Uterus (tissue), 4 donors: ENCODE data around the gene ARHGEF28. TPM values are rescaled to one million over a fixed set of nuclear protein-coding genes. Genes with fewer than 3 reads are reported as not detected.

Source experiments
- DNase-seq, 2 donors: peaks; one replicate each; pipeline ENCODE4 v3.0.0-alpha.2; 2019 to 2020
- H3K27ac ChIP-seq, 2 donors: fragments of 200-600 bp; sonication (generic); 1 replicate in 1 of 2; 2 replicates in 1 of 2; pipeline ENCODE4 v1.5.1; 2016 to 2018
- H3K27me3 ChIP-seq, 2 donors: fragments of 200-600 bp; sonication (generic); one replicate each; pipeline ENCODE4 v1.5.1; 2018 to 2019; ENCODE audit warnings: control low read depth in 1 of 2
- H3K36me3 ChIP-seq, 2 donors: fragments of 200-600 bp; sonication (generic); one replicate each; pipeline ENCODE4 v1.5.1; 2019; ENCODE audit warnings: control low read depth in 1 of 2
- H3K4me1 ChIP-seq, 2 donors: fragments of 200-600 bp; sonication (generic); one replicate each; pipeline ENCODE4 v1.5.1; 2018 to 2019; ENCODE audit warnings: control low read depth in 1 of 2
- H3K4me3 ChIP-seq, 2 donors: fragments of 200-600 bp; sonication (generic); 1 replicate in 1 of 2; 2 replicates in 1 of 2; pipeline ENCODE4 v1.5.1; 2018 to 2019; ENCODE audit warnings: mild to moderate bottlenecking in 1 of 2
- H3K9me3 ChIP-seq, 2 donors: fragments of 200-600 bp; sonication (generic); one replicate each; pipeline ENCODE4 v1.5.1; 2019; ENCODE audit warnings: control low read depth in 1 of 2
- CTCF ChIP-seq, 4 experiments: fragments of 200-600 bp in 2 of 4; fragments of 450-650 bp in 2 of 4; sonication (generic) in 2 of 4; IDR thresholded peaks; one replicate each; pipeline ENCODE4 v1.5.1; 2016 to 2019; ENCODE audit warnings: antibody characterized with exemption in 4 of 4, mild to moderate bottlenecking in 2 of 4, moderate library complexity in 1 of 4
- POLR2A ChIP-seq, 2 donors: fragments of 450-650 bp; IDR thresholded peaks; one replicate each; pipeline ENCODE4 v1.6.1; 2016; ENCODE audit warnings: antibody characterized with exemption in 2 of 2, mild to moderate bottlenecking in 1 of 2, moderate library complexity in 1 of 2
- intact Hi-C: fragments of 100-400 bp; cut with DNase I; formaldehyde crosslinking; loops from one replicate; pipeline ENCODE4 v1.15.1; 2023; ENCODE audit warnings: low total_unique reads
- total RNA-seq, 4 donors: library from RNA; depleted of rRNA in 3 of 4; stranded (reverse); fragments of >200 nt in 3 of 4; gene quantifications; one replicate each; pipeline versions ENCODE4 v1.1.0 to v1.2.4, GENCODE V29; 2014 to 2023
- donor health status: DM: yes; HTN: yes; CAD: no.

The ARHGEF28 gene
- total RNA-seq, 4 donors from 2014 or later = 11.9 to 23.2 (median 19.3) TPM

- no peak overlapping the region for H3K4me3 ChIP-seq
- intact Hi-C loops = no loop called here
- no peak overlapping the region for H3K27ac ChIP-seq
- TF ChIP-seq CTCF (IDR thresholded peaks at IDR 0.05) (no peak), POLR2A (IDR thresholded peaks at IDR 0.05) (no peak)
- no peaks in the 10 kb centered on the region for H3K36me3 ChIP-seq
- H3K9me3 ChIP-seq = no peaks in the 10 kb centered on the region
- H3K4me1 ChIP-seq = peaks cover 0 to 5% of the 10 kb centered on the region in 2 donors
- H3K27me3 ChIP-seq = no peaks in the 10 kb centered on the region
- no peak for DNase-seq
Observed at GRCh38 chr5:73821003-73821402, 195.0 kb downstream of the ARHGEF28 start.

GRCh38 chr5:73822278-73822988, 196.4 kb downstream of the ARHGEF28 start:
- no peak overlapping the region for H3K27ac ChIP-seq
- no peaks in the 10 kb centered on the region for H3K9me3 ChIP-seq
- intact Hi-C loops = no loop called here
- no peak for DNase-seq
- TF ChIP-seq POLR2A (IDR thresholded peaks at IDR 0.05) = no peak
- no peak for TF ChIP-seq CTCF (IDR thresholded peaks at IDR 0.05)
- H3K27me3 ChIP-seq = no peaks in the 10 kb centered on the region
- no peaks in the 10 kb centered on the region for H3K36me3 ChIP-seq
- peaks cover 7 to 8% of the 10 kb centered on the region in 2 donors for H3K4me1 ChIP-seq
- H3K4me3 ChIP-seq = no peak overlapping the region

- Histone ChIP-seq H3K27me3 (no peaks in the 10 kb centered on the region), H3K4me1 (peaks cover 5 to 8% of the 10 kb centered on the region in 2 donors), H3K36me3 (no peaks in the 10 kb centered on the region), H3K27ac (no peak overlapping the region), H3K9me3 (no peaks in the 10 kb centered on the region), H3K4me3 (no peak overlapping the region)
- intact Hi-C loops = no loop called here
- TF ChIP-seq POLR2A (IDR thresholded peaks at IDR 0.05) (no peak), CTCF (IDR thresholded peaks at IDR 0.05) (no peak)
- no peak for DNase-seq
Observed at GRCh38 chr5:73822989-73823339, 197.0 kb downstream of the ARHGEF28 start.

GRCh38 chr5:73823508-73823925, 197.5 kb downstream of the ARHGEF28 start:
- Histone ChIP-seq H3K27me3 (no peaks in the 10 kb centered on the region), H3K9me3 (no peaks in the 10 kb centered on the region), H3K4me1 (peaks cover 2 to 8% of the 10 kb centered on the region in 2 donors), H3K36me3 (no peaks in the 10 kb centered on the region), H3K4me3 (no peak overlapping the region), H3K27ac (no peak overlapping the region)
- intact Hi-C loops = no loop called here
- no peak for DNase-seq
- TF ChIP-seq POLR2A (IDR thresholded peaks at IDR 0.05) = no peak
- no peak for TF ChIP-seq CTCF (IDR thresholded peaks at IDR 0.05)

- Histone ChIP-seq H3K27me3 (no peaks in the 10 kb centered on the region), H3K36me3 (no peaks in the 10 kb centered on the region), H3K27ac (peak overlapping the region; percentile 53 to 70), H3K4me1 (peaks cover 2 to 8% of the 10 kb centered on the region in 2 donors), H3K4me3 (no peak overlapping the region), H3K9me3 (no peaks in the 10 kb centered on the region)
- DNase-seq = no peak
- no peak for TF ChIP-seq CTCF (IDR thresholded peaks at IDR 0.05)
- TF ChIP-seq POLR2A (IDR thresholded peaks at IDR 0.05) = no peak
- intact Hi-C loops = no loop called here
Observed at GRCh38 chr5:73825199-73825598, 199.2 kb downstream of the ARHGEF28 start.
